Measurements from ENCODE around the gene PON1.

Gene PON1

DNA sequence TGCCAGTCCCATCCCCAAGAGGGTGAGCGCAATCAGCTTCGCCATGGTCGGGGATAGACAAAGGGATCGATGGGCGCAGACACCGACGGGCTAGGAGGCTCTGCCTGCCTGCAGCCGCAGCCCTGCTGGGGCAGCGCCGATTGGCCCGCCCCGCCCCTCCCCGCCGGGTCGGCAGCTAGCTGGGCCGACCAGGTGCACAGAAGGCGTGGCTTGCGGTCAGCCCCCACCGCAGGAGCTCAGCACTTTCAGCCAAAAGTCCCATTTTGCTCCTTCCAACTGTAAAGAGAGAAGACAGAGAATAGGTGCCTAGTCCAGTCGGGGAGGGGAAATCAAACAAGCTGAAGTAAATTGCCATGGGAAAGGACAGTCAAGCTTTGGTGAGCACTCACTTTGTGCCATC is at the start of gene PON1:
TSS of gene PON1 (minus strand) at position 102 of the 400 bp plus-strand sequence. CDS start at position 45, 57 bp downstream.
- no peak for DNase-seq (ENCODE audit: low spot score)

DNA sequence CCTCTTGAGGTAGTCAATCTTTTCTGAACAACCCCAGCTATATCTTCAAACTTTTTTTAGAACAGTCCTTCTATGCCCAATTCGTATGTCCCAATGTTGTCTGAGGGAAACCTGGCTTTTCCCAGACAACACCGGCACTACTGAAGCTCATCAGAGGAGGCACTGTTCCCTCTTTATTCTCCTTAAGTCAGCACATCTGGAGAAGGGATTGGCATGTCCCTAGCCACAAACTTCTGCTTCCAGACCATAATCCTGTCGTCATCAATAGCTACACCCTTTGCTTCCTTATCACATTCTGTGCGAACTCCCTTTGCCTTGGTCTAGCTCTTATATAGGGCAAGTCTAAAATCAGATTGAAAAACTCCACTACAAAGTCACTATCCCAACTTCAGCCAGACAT is 49.0 kb upstream of the PON1 start:
- DNase-seq (ENCODE audit: low spot score), result no peak

DNA sequence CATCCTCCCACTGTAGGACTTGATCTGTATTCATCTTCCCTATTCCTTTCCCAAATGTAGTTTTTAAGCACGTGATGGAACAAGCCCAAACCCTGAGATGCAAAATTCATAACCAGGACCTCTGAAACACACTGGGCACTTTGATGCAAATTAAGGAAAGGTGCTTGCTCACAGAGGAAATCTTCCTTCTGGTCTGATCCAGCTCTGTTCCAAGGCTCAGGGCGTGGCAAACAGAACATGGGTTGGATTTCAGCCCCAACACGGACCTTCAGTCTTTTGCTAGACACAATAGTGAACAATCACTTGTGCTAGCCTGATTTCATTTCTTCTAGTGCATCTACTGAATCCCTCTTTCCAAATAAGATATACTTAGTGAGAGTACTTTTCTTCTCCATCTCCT is 43.9 kb upstream of the PON1 start:
- DNase-seq (ENCODE audit: low spot score), result no peak

DNA sequence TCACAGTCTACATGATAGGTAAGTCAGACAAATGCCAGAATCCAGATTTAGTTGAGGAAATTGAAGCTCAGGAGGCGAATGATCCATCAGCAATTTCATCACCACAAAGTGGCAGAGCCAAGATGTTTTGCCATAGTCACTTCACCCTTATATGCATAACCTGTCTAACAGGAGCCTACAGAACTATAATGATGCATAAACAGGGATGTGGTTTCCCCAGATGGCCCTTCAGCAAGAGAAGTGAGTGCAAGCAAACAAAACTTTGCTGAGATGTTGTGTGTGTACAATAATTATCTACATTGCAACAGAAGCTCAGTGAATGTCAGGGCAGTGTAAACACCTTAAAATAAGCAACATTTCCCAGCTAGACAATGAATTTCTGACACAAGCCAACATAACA is 43.3 kb upstream of the PON1 start:
- no peak for DNase-seq (ENCODE audit: low spot score)

DNA sequence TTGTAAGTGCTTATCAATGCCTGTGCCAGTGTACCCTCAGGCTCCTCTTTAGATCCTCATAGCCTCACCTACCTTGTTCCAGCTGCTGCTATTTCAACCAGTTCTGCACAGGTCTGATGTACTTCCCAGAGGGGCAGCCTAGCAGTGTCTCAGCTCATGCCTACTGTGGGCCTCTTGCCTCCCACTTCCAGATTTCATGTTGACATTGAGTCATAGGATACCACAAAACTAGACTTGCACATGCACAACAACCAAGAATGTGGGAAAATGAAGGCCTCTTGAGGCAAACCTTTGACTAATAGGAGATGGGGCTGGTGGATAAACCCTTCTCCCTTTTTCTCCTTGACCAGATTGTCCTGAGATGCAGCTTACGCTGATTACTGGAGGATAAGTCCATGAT is 40.8 kb upstream of the PON1 start:
- DNase-seq (ENCODE audit: low spot score), result no peak

DNA sequence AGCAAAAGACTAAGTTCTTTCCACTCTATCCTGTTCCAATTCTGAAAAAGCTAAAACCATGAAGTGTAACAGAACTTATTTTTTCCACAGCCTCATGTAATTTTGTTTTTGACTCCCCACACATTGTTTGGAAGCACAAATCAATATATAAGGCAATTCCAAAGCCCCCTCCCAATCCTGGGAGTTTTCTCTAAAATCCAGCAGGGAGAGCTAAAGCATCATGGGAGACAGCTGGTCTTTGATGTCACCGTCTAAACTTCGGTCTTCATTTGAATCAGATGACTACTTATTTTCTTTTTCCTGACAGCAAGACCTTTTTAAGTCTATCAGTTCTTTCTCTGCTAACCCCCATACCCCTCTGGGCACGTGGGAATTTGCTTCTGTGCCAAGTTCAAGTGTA is 33.3 kb upstream of the PON1 start:
- no peak for DNase-seq (ENCODE audit: low spot score)

DNA sequence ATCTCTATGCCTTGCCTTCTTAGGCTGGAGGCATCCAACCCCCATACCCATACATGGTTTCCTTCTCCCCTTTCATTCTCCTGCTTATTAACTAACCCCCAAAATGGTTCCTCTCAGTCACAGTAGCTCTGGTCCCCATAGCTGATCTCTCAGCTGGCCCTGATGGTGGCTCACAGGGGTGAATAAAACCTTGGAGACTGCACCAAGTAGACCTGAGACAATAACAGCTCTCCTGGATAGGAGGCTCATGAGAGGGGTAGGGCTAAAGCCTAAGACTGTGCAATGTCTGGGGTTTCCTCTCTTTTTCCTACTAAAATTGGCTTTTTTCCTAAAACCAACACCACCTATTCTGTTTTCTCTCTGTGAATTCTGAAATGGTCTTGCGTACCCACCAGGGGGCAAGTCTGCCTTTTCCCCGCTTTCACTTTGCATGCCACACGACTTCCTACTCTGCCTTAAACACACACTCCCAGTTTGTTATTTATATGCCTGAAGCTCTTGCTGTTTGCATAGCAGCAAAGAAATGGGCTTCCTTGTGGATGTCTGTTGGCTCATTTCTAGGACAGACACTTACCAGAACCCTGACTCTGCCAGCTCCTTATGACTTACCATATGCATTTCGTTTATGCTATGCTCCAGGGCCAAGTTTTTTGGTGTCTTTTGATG is 18.4 kb upstream of the PON1 start:
- DNase-seq (ENCODE audit: low spot score), result no peak

DNA sequence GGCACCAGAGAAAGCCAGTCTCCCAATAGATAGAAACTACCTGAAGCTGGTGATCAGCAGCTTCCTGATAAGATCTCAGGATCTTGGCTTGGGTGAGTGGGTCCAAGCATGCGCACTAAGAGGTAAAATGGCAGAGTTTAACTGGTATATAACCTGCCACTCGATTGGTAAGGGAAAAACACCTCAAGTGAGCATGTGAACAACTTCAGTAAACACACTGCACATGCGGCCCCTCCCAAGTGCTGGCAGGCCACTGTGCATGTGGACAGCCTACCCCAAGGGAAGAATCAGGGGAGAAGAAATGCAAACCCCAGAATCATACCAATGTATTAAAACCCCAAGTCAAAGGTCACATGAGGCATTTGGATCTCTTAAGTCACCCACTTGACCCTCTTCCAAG is 17.7 kb upstream of the PON1 start:
- no peak for DNase-seq (ENCODE audit: low spot score)

DNA sequence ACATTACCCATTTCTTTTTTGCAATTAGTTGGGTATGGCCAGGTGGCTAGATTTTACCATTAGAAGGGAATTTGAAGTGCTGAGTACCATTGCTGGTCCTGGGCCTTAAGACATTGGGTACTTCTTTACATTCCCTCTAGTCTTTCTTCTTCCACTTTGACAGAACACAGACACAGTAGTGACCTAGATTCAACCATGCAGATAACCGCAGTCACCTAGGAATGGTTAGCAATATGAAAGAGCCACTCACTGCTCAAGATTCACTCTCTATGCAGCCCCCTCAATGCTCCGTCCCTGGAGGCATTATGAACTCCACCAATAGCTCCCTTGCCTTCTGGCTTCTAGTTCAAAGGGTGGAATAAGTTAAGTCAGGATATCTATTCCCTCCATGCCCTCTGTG is 16.2 kb upstream of the PON1 start:
- no peak for DNase-seq (ENCODE audit: low spot score)

DNA sequence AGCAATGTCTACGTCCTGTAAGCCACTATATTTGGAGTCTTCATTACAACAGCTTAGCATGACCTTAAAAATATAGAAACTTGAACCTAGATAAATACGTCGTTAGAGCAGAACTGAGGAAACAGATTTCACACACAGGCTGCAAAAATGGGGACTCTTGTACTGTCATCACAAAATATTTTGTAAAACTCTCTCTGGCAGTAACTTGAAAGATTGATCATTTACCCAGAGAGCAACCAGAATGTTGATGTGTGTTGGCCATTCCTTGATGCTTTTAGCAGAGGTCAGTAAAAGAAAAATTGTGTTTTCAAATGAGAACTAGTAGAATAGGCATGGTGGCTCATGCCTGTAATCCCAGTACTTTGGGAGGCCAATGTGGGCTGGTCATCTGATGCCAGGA is 14.5 kb upstream of the PON1 start:
- no peak for DNase-seq (ENCODE audit: low spot score)

DNA sequence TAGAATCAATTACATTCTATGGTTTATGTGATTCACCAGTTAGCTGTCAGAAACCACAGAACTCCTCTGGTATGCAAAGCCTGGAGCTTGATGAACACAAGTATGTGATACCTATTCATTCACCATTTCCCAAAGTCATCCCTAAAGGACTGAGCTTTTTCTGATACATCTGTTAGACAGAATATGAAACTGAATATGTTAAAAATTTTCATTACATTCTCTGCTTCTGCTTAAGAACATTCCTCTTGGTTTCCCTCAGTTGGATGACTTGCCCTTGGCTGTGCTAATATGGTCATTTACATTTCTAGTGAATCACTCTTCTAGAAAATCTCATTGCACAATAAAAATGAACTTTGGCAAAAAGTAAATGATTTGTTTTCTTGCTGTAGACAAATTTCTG is 10.8 kb upstream of the PON1 start:
- no peak for DNase-seq (ENCODE audit: low spot score)

DNA sequence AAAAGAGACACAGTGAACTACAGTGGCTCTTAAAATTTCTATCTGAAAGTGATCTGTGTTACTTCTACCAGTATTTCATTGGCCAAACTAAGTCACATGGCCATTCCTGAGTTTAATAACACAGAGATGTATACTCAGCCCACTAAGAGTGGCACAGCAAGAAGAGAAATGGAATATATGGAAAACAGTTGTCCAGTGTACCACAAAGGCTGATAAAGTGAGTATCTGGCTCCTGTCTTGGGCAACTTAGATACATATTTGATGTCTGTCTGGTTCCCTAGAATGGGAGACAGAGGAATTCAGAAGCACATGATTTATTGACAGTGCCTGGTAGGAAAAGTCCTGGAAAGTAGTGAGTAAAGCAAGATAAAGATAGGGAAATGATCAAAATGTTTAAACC is 10.1 kb upstream of the PON1 start:
- no peak for DNase-seq (ENCODE audit: low spot score)

DNA sequence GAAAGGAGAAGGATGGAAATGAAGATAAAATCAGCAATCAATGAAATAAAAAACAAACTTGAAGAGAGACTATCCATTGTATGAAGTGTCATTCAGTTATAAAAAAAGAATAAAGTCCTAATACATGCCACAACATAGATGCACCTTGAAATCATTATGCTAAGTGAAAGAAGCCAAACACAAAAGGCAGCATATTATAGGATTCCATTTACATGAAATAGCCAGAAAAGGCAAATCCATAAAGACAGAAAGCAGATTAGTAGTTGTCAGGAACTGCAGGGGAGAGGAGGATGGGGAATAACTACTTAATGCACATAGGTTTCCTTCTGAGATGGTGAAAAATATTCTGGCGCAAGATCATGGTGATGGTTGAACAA is 6.6 kb upstream of the PON1 start:
- no peak for DNase-seq (ENCODE audit: low spot score)

DNA sequence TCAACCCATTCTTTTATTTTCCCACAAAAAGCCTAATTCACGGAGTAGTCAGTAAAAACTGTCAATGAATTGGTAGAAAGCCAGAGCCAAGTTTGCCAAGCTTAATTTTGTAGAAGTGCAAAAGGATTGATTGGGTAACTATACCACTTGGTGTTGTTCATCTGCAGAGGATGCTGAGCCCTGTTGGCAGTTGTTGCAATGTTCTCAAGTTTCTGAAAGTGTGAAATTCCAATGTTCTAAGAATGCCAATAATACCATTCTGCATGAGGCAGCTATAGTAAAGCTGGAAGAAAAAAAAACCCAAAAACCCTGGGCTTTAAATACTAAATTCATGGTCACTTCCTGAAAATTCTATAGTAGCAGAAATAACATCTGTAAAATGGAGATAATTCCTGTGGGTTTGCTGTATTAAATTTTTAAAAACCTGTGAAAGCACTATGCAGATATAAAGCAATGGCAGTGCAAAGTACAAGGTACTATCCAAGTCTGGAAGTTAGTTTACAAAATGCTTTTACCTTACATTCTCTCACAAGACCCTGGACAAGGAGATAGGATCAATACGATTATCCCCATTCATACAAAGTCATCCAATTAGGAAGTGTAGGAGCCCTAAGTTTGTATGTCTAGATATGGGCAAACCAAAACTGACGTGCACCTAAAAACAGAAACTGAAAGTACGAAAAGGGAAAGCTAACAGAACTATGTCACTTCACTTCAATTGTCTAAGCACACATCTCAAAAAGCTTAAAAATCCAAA is 6.0 kb upstream of the PON1 start:
- DNase-seq (ENCODE audit: low spot score), result peak; percentile 15

DNA sequence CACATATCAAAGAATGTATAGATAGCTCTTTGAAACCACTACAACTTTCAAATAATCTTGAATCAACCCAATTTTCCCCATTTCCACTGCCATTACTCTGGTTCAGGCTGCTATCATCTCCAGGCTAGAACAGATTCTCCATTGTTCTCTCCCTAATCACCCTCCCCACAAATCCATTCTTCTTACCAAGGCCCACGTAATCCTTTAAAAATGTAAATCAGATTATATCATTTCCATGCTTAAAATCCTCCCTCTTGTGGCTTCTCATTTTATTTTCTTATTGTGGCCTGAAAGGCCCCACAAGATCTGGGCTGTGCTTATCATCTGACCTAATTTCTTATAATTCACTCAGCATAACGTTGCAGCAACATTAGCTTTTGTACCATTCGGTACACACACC is 3.0 kb upstream of the PON1 start:
- no peak for DNase-seq (ENCODE audit: low spot score)

DNA sequence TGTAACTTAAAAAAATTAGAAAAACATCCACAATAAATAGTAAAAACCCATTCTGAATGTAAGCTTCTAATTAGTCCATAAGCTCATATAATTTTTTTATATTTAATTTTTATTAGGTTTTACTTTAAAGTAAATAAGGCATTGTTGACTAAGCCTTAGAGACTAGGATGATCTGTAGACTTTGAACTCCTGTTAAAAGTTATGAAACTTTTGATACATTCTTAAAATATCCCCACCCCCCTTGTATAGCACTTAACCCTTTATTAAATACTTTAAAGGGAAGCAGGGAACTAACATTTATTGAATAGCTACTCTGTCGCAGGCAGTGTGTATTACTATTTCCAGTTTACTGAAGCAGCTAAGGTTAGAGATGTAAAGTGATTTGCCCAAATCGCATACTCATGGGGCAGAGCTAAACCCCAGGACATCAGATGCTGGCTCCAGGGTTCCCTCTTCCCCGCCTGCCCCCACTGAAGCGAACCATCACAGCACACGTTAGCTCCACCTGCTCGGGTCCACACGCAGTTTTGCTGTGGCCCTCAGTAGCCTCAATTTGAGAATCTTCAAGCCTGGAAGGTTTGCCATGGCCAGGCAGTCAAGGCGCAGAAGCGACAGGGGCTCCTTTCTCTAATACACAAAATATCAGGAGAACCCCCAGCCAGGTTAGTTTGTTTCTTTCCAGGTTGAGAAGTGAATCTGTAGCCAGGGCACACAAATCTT is 762 bp downstream of the PON1 start:
- no peak for DNase-seq (ENCODE audit: low spot score)

DNA sequence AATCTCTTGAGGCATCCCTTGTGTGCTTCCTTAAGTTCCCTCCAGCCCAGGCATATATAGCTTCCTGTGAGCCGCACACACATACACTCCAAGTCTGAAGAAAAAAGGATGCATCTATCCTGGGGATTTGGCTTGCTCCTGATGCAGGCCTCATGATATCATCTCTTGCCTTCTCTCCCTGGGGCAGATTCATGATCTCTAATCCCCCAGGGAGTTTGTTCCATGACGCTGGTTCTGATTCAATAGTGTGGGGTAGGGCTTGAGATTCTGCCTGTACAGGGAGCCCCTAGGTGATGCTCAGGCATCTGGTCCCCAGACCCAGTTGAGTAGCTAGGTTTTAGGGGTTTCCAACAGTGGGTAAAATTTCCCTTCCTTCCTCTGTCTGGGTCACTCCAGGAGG is 1.5 kb downstream of the PON1 start:
- DNase-seq (ENCODE audit: low spot score), result no peak

DNA sequence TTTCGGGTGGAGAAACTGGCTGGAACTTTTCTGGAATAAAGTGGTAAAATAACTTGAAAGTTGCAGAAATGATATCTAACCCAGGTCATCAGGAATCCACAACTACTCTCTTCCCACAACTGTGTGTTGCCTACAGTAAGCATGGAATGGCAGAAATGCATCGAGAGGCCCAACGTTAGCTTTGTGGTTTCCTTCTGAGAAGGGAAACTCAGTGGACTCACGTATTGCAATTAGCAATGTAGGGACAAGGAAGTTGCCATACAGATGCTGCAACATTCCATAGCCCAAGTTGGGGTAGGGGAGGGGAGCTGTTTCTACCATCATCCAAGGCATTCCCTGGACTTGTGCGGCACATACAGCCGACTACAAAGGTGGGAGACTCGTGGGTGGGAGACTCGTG is 1.9 kb downstream of the PON1 start:
- DNase-seq (ENCODE audit: low spot score), result no peak

DNA sequence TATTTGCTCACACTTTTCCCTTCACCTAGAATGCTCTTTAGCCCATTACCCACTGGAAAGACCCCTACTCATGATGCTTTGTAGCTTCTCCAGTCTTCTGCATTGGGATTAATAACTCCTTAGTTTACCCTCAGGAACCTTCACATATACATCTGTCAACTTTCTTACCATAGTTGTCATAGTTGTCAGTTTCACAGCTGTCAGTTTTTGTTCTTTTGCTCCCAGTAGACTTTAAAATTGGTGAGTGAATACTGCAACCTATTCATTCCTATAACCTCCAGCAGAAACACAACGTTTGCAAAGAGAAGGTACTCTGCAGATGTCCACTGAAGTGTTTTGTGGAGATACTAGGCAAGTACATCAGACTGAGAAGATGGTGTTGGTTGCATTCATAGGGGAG is 2.6 kb downstream of the PON1 start:
- no peak for DNase-seq (ENCODE audit: low spot score)

DNA sequence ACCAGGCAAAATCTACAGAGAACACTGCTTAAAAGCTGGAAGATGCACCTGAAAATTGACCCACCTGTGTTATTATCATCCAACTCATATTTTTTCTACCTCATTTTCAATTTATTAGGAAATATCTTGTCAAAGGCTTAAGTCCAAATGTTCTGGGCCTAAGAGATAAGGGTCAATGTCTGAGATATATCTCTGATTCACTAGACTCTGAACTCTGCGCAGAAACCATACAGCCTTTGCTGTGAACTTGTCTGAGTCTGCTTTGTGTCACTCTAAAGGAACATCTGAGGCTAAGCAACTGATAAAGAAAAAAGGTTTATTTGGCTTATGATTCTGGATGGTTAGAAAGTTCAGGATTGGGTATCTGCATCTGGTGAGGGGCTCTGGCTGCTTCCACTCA is 3.7 kb downstream of the PON1 start:
- no peak for DNase-seq (ENCODE audit: low spot score)

DNA sequence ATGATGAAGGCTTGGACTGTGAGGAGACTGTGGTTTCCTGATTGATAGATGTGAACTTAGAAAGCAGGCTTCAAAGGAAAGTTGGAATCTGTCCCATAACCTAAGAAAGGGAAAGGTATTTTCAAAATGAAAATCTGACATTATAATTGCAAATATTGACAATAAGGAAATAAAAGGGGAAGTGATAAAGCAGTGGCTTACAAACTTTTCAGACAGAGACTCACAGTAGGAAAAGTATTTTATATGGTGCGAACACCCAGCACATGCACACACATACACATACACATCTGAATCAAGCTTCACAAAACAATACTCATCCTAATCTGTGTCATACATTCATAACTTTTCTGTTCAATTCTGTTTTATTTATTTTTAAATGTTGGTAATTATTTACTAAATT is 4.8 kb downstream of the PON1 start:
- no peak for DNase-seq (ENCODE audit: low spot score)

DNA sequence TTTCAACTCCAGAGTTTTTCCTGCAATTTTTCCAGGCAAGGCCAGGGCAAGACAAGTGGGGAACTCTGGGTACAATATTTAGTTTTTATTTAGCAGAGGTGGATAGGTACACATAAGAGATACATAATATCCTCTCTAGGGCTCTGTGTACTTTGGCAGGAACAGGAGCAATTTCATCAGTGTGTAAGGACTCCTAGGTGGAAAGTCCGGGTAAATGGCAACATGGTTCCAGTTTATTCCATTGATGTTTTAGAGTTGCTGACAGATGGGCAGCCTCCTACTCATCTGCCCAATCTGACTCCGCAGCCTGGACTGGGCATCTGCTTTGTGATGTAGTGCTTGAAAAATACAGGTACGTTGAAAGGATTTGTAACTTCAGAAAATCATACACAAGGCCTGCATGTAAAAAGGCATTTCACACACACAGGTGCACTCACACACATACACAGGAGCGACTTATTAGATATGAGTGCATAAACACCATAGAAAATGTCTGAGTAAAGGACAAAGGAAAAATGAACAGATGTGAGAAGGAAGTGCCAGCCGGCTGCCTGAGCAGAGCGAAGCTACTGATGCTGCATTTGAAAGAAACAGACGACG is 5.7 kb downstream of the PON1 start:
- no peak for DNase-seq (ENCODE audit: low spot score)

DNA sequence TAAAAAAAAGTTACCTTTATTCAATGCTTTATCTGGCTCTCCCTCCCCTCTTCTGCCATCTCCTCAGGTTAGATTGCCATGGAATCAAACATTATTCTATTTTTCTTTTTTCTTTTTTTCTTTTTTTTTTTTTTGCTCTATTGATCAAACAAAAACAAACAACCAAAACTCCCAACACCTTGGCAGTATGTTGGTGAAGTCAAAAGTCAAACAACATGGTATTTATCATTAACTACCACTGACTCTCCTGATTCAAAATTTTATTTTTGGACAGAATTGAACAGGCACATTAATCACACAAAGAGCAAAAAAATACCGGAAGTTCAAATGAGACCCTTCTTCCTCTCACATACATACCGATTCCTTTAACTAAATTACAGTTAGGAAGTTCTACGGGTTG is 6.4 kb downstream of the PON1 start:
- no peak for DNase-seq (ENCODE audit: low spot score)
